Pancreas (tissue), 10 donors: ENCODE data around the gene NLGN4Y. TPM values are rescaled to one million over a fixed set of nuclear protein-coding genes. Genes with fewer than 3 reads are reported as not detected.

Experiments
- ATAC-seq, 4 donors: fragments of 200-7000 bp; cut with Tn5 transposase; one replicate each; pipeline versions ENCODE4 v1.8.0 to v1.9.1; 2020; ENCODE audit warnings: mild to moderate bottlenecking in 4 of 4, moderate library complexity in 4 of 4
- DNase-seq, 6 donors: peaks; one replicate each; pipeline ENCODE4 v3.0.0-alpha.2; 2020
- FAIRE-seq: peaks from 2 replicates; lab custom pipeline; 2012; peaks lifted over from hg19 to GRCh38; lab: Jason Lieb, UNC
- H3K27ac ChIP-seq, 4 donors: fragments of 200-600 bp; sonication (generic); 1 replicate in 3 of 4; 2 replicates in 1 of 4; pipeline versions ENCODE4 v1.5.0 to v1.8.0; 2020
- H3K27me3 ChIP-seq, 4 donors: fragments of 200-600 bp; one replicate each; pipeline ENCODE4 v1.8.0; 2021
- H3K36me3 ChIP-seq, 3 donors: fragments of 200-600 bp; sonication (generic) in 1 of 3; one replicate each; pipeline versions ENCODE4 v1.5.0 to v1.8.0; 2020 to 2021
- H3K4me1 ChIP-seq, 3 donors: fragments of 200-600 bp; one replicate each; pipeline ENCODE4 v1.8.0; 2021
- H3K4me3 ChIP-seq, 4 donors: fragments of 200-600 bp; sonication (generic) in 2 of 4; one replicate each; pipeline versions ENCODE4 v1.5.0 to v1.8.0; 2020 to 2021
- H3K9me3 ChIP-seq, 4 donors: fragments of 200-600 bp; one replicate each; pipeline ENCODE4 v1.8.0; 2021
- CTCF ChIP-seq, 4 donors: fragments of 200-600 bp; sonication (generic) in 3 of 4; IDR thresholded peaks; one replicate each; pipeline versions ENCODE4 v1.5.0 to v1.8.0; 2021; ENCODE audit warnings: antibody characterized with exemption in 4 of 4
- WGBS, 2 donors: extraction: QIAGEN DNeasy Blood & Tissue Kit; methylation state at CpG; one replicate each; pipeline ENCODE4 v1.1.7; 2013; 5-methylcytosine and 5-hydroxymethylcytosine counted together
- intact Hi-C, 3 donors: fragments of 100-400 bp; cut with DNase I; formaldehyde crosslinking; loops; one replicate each; pipeline versions ENCODE4 v1.11.1 to v1.14.2; 2022
- polyA plus RNA-seq, 2 donors: library from polyadenylated mRNA; stranded (reverse); fragments of 200-250 nt; gene quantifications; one replicate each; pipeline ENCODE4 v1.2.3, GENCODE V29; 2013
- total RNA-seq, 6 donors: library from RNA; stranded (reverse); fragmentation: NEBNext Ultra II Directional in 4 of 6; extraction: Animal tissue kit (Norgen Biotek cat#: 25700) in 4 of 6; gene quantifications; one replicate each; pipeline versions ENCODE4 v1.2.1 to v1.2.4, GENCODE V29; 2021 to 2023
- donor health status: healthy with polysubstance abuse.
- donor health status: DM: no; HTN: no; CAD: no; lungs with moderate emphysema.
- donor health status: DM: no; HTN: no; CAD: no.
- donor health status: control.
- donor health status: control.
- donor health status: Bipolar disorder and iron deficiency.
- donor health status: DM: yes; HTN: yes; CAD: no.
- donor health status: DM: no; HTN: no; CAD: no.
- donor health status: DM: no; HTN: no; CAD: no.
- donor health status: DM: yes; HTN: yes; CAD: no.

The NLGN4Y gene
- total and polyA plus RNA-seq, 8 donors, result 2.3 to 2.5 TPM; not detected in 6

GRCh38 chrY:14822906-14823305 lies 298.6 kb downstream of the NLGN4Y start:
- no peak overlapping the region for H3K27ac ChIP-seq
- FAIRE-seq (no peak), ATAC-seq (no peak), DNase-seq (no peak)
- intact Hi-C loops, result no loop called here
- no peaks in the 10 kb centered on the region for H3K27me3 ChIP-seq
- H3K9me3 ChIP-seq, result no peaks in the 10 kb centered on the region
- no peaks in the 10 kb centered on the region for H3K4me1 ChIP-seq
- 50% methylated on average over 1 of the region's 1 CpG; no CpG with 5 or more reads in 1 of the 2 donors for WGBS, 2 donors
- H3K4me3 ChIP-seq, result no peak overlapping the region
- no peak for TF ChIP-seq CTCF (IDR thresholded peaks at IDR 0.05)
- no peaks in the 10 kb centered on the region for H3K36me3 ChIP-seq

- Histone ChIP-seq H3K9me3 (no peaks in the 10 kb centered on the region), H3K4me3 (no peak overlapping the region), H3K27me3 (no peaks in the 10 kb centered on the region), H3K4me1 (no peaks in the 10 kb centered on the region), H3K36me3 (no peaks in the 10 kb centered on the region), H3K27ac (no peak overlapping the region)
- DNase-seq, result no peak
- TF ChIP-seq CTCF (IDR thresholded peaks at IDR 0.05), result no peak
- FAIRE-seq, result no peak
- no peak for ATAC-seq
- 75% methylated on average over 2 of the region's 2 CpGs; no CpG with 5 or more reads in 1 of the 2 donors for whole genome bisulfite sequencing, 2 donors
- intact Hi-C loops, result no loop called here
These were observed 300.3 kb downstream of the NLGN4Y start for GRCh38 chrY:14824583-14824982.

- ATAC-seq, result no peak
- no peak for DNase-seq
- 63% methylated on average over 2 of the region's 2 CpGs; no CpG with 5 or more reads in 1 of the 2 donors for WGBS, 2 donors
- intact Hi-C loops, result no loop called here
- Histone ChIP-seq H3K4me3 (no peak overlapping the region), H3K27ac (no peak overlapping the region), H3K27me3 (no peaks in the 10 kb centered on the region), H3K4me1 (no peaks in the 10 kb centered on the region), H3K36me3 (no peaks in the 10 kb centered on the region), H3K9me3 (no peaks in the 10 kb centered on the region)
- no peak for TF ChIP-seq CTCF (IDR thresholded peaks at IDR 0.05)
- FAIRE-seq, result no peak
These were observed 301.4 kb downstream of the NLGN4Y start for GRCh38 chrY:14825728-14826127.

- no peaks in the 10 kb centered on the region for H3K27me3 ChIP-seq
These were observed 304.2 kb downstream of the NLGN4Y start for GRCh38 chrY:14828531-14828930.

More at GRCh38 chrY:14828531-14828930, 304.2 kb downstream of the NLGN4Y start:
- Histone ChIP-seq H3K4me1 (no peaks in the 10 kb centered on the region), H3K36me3 (no peaks in the 10 kb centered on the region), H3K27ac (no peak overlapping the region), H3K9me3 (no peaks in the 10 kb centered on the region), H3K4me3 (no peak overlapping the region)
- WGBS, 2 donors, result 77% methylated on average over 5 of the region's 5 CpGs; no CpG with 5 or more reads in 1 of the 2 donors
- no peak for ATAC-seq
- intact Hi-C loops, result no loop called here
- no peak for DNase-seq
- FAIRE-seq, result no peak
- TF ChIP-seq CTCF (IDR thresholded peaks at IDR 0.05), result no peak
